GM12873 (cell line): ENCODE measurements around the gene KIAA1958.

Experiments
- CTCF ChIP-seq: IDR thresholded peaks from 2 replicates; pipeline ENCODE4 v1.5.1; 2012; ENCODE audit warnings: low read depth, mild to moderate bottlenecking, moderate library complexity, low read length, control low read depth; ENCODE audit not compliant: insufficient read depth; ENCODE audit errors: missing control alignments

KIAA1958 gene

GRCh38 chr9:112486221-112487007 is at the start of gene KIAA1958:
KIAA1958 (plus strand) TSS chr9:112486827; CDS start chr9:112574081, 87,254 bp downstream.
- no peak for TF ChIP-seq CTCF

- TF ChIP-seq CTCF = no peak
Measured at GRCh38 chr9:112437406-112437805, 49.2 kb upstream of the KIAA1958 start.

GRCh38 chr9:112439171-112439570 is 47.5 kb upstream of the KIAA1958 start:
- no peak for TF ChIP-seq CTCF

- no peak for TF ChIP-seq CTCF
Measured at GRCh38 chr9:112439825-112440224, 46.8 kb upstream of the KIAA1958 start.

GRCh38 chr9:112443200-112443599 is 43.4 kb upstream of the KIAA1958 start:
- peak; percentile 52 for TF ChIP-seq CTCF

- no peak for TF ChIP-seq CTCF
Measured at GRCh38 chr9:112443636-112444035, 43.0 kb upstream of the KIAA1958 start.

- TF ChIP-seq CTCF = no peak
Measured at GRCh38 chr9:112445196-112445595, 41.4 kb upstream of the KIAA1958 start.

GRCh38 chr9:112446080-112446479 is 40.5 kb upstream of the KIAA1958 start:
- no peak for TF ChIP-seq CTCF
